ENCODE measurements around the gene R3HDM4. TPM values are rescaled to one million over a fixed set of nuclear protein-coding genes. Genes with fewer than 3 reads are reported as not detected.

The R3HDM4 gene
- total RNA-seq, 4 donors from 2014 or later, result 24.1 to 37.3 (median 26.8) TPM

DNA sequence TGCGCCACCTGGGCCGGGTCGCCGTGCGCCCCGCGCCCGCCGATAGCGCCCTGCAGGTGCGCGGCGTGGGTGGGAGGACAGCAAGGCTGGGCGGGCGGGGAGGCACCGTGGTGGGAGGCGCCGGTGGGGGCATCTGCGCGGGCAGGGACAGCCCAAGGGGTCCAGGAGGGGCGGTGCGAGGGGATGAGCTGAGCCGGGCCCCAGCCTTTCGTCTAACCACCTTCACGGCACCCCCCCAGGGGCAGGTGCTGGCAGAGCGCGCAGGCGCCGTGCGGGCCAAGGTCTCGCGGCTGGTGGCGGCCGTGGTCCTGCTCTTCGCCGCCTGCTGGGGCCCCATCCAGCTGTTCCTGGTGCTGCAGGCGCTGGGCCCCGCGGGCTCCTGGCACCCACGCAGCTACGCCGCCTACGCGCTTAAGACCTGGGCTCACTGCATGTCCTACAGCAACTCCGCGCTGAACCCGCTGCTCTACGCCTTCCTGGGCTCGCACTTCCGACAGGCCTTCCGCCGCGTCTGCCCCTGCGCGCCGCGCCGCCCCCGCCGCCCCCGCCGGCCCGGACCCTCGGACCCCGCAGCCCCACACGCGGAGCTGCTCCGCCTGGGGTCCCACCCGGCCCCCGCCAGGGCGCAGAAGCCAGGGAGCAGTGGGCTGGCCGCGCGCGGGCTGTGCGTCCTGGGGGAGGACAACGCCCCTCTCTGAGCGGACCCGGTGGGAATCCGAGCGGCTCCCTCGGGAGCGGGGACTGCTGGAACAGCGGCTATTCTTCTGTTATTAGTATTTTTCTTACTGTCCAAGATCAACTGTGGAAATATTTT lies 7.2 kb upstream of the R3HDM4 start:
- TF ChIP-seq, protein P1, sequence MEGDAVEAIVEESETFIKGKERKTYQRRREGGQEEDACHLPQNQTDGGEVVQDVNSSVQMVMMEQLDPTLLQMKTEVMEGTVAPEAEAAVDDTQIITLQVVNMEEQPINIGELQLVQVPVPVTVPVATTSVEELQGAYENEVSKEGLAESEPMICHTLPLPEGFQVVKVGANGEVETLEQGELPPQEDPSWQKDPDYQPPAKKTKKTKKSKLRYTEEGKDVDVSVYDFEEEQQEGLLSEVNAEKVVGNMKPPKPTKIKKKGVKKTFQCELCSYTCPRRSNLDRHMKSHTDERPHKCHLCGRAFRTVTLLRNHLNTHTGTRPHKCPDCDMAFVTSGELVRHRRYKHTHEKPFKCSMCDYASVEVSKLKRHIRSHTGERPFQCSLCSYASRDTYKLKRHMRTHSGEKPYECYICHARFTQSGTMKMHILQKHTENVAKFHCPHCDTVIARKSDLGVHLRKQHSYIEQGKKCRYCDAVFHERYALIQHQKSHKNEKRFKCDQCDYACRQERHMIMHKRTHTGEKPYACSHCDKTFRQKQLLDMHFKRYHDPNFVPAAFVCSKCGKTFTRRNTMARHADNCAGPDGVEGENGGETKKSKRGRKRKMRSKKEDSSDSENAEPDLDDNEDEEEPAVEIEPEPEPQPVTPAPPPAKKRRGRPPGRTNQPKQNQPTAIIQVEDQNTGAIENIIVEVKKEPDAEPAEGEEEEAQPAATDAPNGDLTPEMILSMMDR (IDR thresholded peaks at IDR 0.05; ENCODE audit: low read depth), result no peak

DNA sequence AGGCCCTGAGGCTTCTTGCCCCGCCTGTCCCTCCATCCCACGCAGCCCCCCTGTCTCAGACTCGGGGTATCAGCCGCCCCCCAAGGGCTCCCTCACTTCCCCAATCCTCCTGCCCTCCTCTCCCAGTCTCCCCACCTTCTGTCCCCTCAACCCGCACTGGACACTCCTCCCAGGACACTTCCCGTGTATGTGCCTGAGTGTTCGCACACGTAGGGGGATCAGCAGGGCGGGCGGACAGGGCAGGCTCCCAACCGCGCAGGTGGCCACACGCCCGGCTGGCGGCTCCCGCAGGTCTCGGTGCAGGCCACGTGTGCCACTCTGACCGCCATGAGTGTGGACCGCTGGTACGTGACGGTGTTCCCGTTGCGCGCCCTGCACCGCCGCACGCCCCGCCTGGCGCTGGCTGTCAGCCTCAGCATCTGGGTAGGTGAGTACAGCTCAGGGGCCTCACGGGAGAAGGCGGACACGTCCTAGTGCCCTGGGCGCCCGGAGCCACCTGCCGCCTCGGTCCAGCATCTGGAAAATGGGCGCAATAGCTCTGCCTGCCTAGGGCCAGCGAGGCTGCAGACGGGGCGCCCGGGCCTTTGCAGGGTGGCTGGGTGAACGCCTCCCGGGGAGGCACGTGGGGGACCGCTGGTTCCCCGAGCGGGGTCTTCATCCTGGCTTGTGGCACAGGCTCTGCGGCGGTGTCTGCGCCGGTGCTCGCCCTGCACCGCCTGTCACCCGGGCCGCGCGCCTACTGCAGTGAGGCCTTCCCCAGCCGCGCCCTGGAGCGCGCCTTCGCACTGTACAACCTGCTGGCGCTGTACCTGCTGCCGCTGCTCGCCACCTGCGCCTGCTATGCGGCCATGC lies 6.4 kb upstream of the R3HDM4 start:
- TF ChIP-seq, protein P1 (IDR thresholded peaks at IDR 0.05; ENCODE audit: low read depth), result no peak

GRCh38 chr19:918481-919198 lies 5.6 kb upstream of the R3HDM4 start:
- TF ChIP-seq, protein P1 (IDR thresholded peaks at IDR 0.05; ENCODE audit: low read depth), result no peak

DNA sequence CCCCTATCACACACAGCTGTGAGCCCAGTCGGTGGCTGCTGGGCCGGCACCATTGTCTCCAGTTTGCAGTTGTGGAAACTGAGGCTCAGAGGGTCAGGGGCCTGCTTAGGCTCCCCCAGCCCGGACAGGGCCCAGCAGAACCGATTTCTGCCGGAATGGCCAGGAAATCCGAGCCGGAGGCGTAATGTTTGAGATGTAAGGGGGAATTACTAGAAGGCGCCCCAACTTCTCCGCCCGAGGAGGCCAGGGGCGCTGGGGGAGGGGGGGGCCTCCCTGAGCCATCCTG lies 5.1 kb upstream of the R3HDM4 start:
- TF ChIP-seq, protein P1 (IDR thresholded peaks at IDR 0.05; ENCODE audit: low read depth), result no peak

DNA sequence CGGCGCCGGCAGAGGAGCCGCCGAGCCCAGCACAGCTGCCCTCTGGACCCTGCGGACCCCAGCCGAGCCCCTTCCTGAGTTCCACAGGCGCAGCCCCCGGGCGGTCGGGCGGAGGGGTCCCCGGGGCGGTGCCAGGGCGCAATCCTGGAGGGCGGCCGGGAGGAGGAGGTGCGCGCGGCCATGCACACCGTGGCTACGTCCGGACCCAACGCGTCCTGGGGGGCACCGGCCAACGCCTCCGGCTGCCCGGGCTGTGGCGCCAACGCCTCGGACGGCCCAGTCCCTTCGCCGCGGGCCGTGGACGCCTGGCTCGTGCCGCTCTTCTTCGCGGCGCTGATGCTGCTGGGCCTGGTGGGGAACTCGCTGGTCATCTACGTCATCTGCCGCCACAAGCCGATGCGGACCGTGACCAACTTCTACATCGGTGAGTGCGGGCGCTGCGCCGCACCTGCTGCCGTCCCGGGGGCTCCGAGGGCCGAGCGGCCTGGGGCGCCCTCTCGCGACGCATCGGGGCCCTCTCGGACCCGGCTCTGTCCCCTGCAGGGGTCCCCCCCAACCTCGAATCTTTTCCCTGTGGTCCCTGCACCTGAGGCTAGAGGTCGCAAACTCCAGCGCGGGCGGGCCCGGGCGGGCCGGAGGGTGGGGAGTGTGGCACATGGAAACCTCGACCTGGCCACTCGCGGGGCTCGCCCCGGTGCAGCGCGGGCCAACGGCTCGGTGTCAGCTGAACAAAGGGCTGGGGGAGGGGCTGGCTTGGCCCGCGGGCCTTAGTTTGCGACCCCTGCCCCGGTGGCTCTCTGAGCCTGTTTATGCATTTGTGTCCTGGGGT lies 4.5 kb upstream of the R3HDM4 start, which contains the start of gene KISS1R:
Gene KISS1R, plus strand, starts transcription at position 11 of the 829 bp plus-strand sequence. Its CDS starts 170 bp downstream, at position 181.
- TF ChIP-seq, protein P1 (IDR thresholded peaks at IDR 0.05; ENCODE audit: low read depth), result no peak

DNA sequence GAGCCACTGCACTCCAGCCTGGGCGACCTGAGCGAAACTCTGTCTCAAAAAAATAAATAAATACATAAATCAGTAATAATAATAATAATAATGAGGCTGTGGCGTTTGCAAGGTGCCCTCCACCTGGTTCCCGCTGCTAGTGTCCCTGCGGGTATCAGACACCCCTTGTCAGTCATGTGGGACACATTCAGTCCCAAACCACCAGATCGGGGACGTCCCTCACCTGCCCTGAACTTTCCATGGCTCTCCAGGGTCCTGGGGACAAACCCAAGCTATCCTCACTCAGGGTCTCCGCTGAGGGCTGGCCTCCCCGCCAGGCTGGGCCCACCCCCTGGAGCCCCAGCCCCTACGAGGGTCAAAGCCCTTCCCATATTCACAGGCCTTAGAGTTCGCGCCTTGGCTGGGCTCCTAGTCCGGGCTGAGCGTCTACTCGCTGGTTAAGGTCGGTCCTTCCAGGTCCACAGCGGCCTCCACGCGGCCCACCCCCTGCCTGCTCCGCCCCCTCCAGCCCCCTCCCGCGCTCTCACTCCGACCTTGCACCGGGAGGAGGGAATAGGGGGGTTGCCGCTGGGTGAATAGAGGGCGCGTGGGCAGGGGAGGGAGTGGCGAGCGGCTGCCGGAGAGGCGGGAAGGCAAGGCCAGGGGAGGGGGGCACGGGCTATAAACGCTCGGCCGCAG lies 3.8 kb upstream of the R3HDM4 start:
- TF ChIP-seq, protein P1 (IDR thresholded peaks at IDR 0.05; ENCODE audit: low read depth), result no peak
